EL (cell line): ENCODE results near the gene ZCCHC12.
"Not testable (repeated sequence)": the region's sequence is repeated elsewhere in the genome, so short reads cannot be mapped to it uniquely, and the experiment has no call there.

Experiments
- DNase-seq: peaks from one replicate; pipeline ENCODE4 v3.0.0-alpha.2; 2016

Gene ZCCHC12

DNA sequence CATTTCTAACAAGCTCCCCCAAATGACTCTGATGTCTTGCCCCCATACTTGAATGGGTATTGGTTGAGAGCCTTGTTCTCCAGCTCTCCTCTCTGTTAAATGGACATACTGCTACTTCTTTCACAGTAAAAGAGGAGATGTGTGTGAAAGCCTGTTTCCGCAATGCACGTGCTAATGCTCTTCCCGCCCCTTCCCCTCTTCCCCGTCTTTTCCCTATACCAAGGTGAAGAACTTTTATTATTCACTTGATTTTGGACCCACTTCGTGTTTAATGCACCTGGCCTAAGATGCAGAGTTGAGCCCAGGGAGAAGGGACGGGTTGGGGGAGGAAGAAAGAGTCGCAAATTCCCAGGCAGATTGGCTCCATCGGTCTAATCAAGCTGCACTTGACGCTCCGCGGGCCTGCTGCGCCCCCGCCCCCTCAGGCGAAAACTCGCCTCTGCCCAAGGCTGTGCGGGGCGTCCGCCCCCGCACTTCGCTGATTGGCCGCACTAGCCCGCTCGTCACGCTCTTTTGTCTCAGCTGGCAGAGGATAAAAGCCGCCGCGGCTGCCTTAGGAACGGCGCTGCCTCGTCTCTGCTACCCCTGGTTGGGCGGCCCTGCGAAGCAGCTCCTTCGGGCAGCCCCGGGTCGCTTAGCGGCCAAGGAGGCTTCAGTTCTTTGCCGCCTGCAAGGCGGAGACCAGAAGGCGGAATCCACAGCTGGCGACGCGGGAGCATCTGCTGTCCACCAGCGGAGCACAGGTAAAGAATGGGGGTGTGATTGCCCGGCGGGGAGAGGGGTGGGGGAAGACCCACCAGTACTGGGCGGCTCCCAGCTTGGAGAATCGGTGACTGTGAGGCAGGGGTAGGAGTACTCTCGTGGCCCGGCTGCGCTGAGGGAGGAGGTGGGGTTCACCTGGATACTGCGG, at the start of gene ZCCHC12:
TSS of gene ZCCHC12 (plus strand) at position 562 of the 910 bp plus-strand sequence. CDS start 1,421 bp downstream, outside the sequence.
- peak; percentile 59 for DNase-seq

DNA sequence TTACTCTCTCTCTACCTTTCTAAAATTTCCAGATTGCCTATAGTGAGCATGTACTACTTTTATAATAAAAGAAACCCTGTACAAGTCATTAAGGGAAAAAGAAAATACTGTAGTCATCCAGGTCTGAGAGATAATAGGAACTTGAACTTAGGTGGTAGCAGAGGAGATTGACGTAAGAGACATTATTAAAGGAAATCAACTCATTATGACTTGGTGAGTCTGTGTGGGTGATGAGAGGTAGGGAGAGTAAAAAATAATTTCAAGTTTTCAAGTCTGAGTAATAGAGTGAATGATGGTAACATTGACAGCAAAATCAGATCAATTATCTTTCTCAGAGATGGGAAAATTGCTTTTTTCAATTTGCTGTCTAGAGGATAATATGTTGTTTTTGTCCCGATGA, 44.0 kb upstream of the ZCCHC12 start:
- no peak for DNase-seq

DNA sequence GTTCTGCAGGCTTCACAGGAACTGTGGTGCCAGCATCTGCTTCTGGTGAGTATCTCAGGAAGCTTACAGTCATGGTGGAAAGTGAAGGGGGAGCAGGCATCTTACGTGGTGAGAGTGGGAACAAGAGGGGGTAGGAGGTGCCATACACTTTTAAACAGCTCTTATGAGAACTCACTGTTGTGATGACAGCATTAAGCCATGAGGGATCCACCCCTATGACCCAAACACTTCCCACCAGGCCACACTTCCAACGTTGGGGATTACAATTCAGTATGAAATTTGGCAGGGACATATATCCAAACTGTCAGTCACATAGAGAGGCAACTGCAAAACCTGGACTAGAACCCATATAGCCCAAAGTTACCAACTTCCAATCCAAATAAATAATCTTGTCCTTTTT, 43.1 kb upstream of the ZCCHC12 start:
- no peak for DNase-seq

DNA sequence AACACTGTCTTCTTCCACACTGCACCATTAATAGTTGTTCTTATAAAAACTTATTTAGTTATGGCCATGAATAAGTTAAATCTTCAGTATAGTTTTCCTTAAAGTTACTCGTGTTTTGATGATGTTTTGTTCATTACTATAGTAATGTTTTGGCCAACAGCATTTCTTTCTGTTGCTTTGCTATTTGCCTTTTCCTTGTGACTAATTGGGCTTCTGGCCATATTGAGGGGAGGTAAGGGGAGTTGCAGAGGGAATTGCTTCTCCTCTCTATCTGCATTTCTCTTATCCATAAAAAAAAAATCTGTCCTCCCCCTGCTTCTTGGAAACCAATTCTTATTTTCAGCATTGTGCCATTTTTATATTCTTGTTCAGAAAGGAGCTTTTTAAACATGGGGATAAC, 42.7 kb upstream of the ZCCHC12 start:
- DNase-seq, result no peak

DNA sequence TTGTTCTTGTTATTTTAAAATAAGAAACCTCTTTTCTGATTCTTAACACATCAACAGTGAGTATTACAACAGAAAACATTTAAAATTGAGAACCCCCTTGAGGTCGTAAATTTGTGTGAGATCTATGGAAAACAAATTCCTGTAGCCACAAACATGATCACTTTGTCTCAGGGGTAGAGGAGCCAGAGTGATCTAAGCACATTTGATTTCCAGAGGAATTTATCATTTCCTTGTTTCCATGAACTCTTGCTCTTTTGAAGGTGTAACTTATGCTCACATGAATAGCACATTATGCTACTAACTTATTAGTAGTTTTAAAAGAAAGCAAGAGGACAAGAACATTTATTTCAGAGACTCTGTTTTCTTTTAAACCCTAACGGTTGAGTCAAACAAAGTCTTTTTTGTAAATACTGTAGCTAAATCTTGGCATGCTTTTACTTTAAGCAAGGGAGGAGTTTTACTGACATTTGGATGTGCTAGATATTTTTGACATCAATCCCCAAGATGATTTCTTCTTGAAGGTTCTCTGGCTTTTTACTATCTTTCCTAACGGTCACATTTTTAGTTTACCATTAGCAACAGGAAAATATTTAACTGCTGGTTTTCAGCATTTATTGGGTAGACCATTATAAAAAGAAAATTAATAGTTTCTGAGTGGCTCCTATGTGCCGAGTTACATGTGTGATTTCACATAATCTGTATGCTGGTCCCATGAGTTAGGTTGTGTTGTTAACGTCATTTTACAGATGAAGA, 27.9 kb upstream of the ZCCHC12 start:
- no peak for DNase-seq

DNA sequence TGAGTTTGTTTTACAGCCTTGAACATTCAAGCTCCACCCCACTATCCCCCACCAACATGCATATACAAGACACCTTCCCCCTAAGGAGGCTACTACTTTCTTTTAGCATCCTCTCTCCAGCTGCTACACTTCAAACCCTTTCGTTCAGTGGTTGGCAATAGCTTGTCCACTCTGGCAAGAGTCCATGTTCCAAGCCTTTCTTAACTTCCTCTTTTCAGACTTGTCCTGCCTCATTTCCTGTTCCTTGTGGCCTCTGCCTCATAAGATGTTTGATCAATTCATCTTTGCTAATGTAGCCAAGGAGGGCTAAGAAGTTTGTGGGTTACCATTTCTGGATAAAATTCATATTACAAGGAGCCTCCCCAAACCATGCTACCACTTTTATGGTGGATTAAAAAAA, 20.8 kb upstream of the ZCCHC12 start:
- peak; percentile 22 for DNase-seq

DNA sequence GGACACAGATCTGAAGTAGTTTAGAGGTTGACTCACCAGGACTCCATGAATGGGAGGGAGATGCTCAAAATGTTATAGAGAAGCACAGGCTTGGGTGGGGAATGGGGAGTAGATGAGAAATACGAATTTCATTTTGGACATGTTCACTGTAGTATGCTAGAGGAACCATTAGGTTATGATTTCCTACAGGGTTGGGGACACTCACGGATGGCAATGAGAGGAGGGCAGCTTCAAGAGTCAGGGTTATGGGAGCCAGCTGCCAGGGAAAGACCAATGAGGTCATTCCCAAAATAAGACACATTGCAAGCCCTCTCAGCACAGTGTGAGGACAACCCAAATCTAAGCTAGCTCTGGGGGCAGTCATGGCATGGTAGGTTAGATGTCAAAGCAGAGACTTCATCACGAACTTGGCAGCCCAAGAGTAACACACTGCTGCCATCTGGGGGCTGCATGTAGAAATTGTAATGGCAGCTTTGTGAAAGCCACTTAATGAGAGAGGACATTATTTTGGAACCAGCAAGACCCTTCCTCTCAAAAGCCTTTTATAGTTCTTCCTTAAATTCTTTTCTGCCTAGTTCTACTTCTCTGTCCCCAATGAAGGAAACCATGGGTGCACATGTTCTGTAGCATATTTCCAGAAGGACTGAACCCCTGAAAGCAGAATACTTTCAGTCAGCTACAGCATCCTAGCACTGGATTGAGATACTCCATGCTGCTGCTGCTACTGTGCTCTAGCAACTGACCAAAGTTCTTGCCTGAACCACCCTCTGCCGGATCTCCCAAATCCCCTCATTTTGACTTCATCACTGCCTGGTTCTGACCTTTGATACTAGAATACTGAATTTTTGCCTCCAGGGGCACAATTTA, 16.2 kb upstream of the ZCCHC12 start:
- peak; percentile 54 for DNase-seq

DNA sequence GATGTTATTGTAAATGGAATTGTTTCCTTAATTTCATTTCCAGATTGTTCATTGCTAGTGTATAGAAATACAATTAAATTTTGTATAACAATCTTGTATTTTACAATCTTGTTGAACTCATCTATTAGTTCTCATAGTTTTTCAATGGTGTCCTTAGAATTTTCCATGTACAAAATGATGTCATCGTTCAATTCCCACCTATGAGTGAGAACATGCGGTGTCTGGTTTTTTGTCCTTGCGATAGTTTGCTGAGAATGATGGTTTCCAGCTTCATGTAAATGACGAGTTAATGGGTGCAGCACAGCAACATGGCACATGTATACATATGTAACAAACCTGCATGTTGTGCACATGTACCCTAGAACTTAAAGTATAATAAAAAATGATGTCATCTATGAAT, 6.4 kb upstream of the ZCCHC12 start:
- DNase-seq, result not testable (repeated sequence)

DNA sequence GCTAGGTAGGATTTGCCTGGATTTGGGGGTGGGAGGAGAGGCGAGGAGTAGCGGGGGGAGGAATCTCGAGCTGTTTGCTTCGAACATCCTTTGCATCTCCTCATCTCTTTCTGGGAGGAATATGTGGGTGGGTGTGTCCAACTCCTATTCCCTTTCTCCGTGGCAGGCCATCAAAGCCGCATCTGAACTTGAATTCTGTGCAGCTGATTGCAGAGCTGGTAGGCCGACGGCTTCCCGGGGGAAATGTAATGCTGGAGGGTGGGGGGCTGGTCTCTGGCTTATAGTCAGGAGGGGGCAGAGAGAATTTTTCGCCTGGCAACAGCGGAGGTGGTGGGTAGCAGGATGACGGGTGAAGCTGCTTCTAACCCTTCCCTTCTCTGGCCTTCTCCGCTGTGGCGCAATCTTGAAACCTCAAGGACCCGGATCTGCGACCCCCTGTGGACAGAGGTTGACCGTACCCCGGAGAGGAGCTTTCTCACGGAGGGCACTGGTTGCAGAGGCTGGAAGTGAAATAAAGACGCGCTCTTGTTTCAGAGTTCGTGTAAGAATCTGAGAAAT, 628 bp downstream of the ZCCHC12 start:
- no peak for DNase-seq

DNA sequence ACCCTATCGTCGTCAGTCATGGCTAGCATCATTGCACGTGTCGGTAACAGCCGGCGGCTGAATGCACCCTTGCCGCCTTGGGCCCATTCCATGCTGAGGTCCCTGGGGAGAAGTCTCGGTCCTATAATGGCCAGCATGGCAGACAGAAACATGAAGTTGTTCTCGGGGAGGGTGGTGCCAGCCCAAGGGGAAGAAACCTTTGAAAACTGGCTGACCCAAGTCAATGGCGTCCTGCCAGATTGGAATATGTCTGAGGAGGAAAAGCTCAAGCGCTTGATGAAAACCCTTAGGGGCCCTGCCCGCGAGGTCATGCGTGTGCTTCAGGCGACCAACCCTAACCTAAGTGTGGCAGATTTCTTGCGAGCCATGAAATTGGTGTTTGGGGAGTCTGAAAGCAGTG, 1.6 kb downstream of the ZCCHC12 start:
- no peak for DNase-seq

DNA sequence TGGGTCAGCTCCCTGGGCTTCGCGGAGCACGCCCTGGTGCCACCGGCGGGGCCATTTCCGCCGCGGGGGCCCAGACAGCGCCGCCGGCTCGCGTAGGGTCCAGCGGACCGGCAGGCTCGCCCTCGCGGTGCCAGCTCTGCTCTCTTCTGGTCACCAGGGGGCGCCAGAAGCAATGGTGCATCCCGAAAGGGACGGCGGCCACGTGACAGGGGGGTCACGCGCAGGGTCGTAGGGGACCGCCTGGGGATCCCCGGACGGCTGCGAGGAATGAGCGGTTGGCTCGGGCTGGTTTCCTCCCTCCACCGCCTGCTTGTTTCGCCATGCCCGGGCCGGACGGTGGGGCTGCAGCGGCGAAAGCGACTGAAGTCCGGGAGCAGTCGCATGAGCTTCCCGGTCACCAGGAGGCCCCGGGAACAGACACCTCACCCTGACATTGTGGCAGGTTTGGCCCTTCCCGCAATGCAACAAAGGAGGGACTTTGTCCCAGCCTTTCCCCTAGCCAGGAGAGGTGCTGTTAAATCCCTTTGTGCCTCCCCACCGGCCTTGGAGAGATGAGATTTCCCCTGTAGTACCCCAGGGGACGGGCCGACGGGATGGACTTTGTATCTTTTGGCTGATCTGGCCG, 15.8 kb downstream of the ZCCHC12 start:
- peak; percentile 51 for DNase-seq

DNA sequence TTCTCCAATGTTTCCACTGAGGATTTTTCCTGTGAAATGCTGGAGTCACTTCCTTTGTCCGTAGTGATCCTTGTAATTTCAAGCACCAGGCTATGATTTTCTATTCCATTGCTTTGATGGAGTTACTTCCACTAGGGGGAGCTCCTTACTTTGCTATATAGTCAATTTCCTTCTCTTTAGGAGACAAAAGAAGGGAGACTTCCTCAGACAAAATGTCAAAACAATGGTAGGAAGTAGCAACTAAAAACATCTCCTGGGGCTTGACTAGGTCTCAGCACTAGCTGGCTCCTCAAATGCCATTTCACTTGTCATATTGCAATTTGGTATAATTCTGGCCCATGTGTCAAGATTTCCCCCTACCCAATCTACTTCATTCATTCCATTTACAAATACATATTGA, 24.1 kb downstream of the ZCCHC12 start:
- DNase-seq, result peak; percentile 32

DNA sequence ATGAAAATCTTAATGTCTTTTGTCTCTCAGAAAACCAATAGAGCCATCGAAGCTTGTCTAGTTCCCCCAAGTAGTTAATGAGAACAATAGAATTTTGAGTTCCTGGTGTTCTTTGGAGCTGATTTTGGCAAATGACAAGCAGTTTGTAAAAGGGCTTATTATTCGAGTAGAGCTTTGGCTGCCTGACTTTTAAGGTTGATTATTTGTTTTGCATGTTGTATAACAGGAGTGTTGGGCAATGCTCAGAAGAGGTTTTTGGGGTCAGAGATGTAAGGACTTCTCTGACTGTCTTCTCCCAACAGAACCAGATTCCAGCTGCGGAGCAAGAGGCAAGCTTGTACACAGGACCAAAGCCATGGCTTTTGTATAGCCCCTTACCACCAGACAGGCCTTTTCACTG, 30.0 kb downstream of the ZCCHC12 start:
- DNase-seq, result no peak

DNA sequence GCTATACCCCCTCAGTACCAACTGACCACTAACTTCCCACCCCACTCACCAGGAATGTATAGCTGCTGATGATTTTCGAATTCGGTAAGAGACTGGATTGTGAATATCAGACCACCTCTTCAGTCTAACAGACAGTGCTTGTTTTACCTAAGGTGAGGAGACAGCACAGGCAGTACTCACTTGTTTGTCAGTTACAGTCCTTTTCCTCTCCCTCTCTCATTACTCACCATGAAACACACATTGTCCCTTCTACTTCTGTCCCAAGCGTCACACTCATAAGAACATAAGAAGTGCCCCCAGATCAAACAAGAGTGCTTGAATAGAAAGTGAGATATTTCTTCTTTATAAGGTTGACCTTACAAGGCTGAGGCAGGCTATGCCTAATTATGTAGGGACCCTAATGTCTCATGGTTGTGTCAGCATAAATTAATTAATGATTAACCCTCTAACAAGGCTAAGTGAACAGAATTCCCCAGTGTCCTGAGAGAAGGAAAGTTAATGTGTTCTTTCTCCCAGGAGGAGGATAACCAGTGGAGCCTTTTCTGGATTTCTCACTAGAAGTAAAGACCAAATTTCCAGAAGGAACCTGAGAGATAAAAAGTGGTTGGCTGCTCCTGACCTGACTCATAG, 32.2 kb downstream of the ZCCHC12 start:
- DNase-seq, result no peak

DNA sequence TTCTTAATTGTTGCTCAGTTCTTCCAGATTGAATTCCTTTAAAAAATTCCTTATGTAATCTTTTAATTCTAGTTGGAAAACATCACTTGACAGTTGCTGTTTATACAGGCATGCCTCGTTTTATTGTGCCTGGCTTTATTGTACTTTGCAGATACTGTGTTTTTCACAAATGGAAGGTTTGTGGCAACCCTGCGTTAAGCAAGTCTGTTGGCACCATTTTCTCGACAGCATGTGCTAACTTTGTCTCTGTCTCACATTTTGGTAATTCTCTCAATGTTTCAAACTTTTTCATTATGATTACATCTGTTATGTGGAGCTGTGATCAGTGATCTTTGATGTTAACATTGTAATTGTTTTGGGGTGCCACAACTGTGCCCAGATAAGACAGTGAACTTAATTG, 33.4 kb downstream of the ZCCHC12 start:
- DNase-seq, result no peak

DNA sequence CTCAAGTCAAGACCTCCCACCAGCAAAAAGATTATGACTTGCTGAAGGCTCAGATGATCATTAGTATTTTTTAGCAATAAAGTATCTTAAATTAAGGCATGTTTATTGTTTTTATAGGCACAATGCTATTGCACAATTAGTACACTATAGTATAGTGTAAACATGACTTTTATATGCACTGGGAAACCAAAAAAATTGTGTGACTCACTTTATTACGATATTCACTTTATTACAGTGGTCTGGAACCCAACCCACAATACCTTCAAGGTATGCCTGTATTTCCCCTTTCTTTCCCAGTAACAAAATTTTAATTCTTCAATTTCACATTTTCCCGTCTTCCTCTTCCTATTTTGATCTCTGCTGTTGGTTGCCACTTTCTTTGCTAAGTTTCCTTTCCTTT, 37.7 kb downstream of the ZCCHC12 start:
- DNase-seq, result no peak

DNA sequence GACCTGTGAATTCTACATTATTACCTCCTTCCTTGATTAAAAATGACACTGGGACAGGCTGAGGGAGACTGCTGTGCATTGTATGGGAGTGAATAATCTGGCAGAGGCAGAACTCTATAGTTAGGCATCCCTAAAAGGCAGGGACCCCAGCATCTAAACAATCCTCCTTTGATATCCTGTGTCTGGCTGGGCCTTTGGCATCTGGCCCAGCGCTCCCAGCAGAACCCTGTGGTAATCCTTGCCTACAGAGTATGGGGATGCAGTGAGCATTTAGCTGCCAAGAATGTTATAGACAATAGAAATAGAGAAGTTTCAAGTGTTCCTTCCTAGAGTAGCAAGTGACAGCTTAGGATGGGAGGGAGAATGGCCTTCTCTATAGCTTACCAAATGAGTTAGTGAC, 38.5 kb downstream of the ZCCHC12 start:
- DNase-seq, result no peak

DNA sequence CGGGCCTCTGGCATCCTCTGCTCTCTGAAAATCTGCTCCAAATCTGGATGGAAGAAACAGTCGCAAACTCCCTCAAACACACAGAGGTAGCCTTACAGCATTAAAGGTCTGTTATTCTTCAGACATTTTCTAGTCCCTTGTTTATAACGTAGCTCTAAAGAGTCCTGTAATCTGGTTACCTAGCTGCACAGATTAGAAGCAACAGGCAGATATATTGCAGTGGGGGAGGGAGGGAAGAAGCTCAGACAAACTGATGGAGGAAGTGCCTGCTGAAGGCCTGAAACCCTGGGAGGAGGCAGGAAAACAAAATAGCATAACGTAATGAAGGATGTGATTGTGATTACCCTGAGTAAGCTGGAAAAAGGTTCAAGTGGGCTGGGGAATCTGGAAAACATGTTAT, 39.4 kb downstream of the ZCCHC12 start:
- no peak for DNase-seq

DNA sequence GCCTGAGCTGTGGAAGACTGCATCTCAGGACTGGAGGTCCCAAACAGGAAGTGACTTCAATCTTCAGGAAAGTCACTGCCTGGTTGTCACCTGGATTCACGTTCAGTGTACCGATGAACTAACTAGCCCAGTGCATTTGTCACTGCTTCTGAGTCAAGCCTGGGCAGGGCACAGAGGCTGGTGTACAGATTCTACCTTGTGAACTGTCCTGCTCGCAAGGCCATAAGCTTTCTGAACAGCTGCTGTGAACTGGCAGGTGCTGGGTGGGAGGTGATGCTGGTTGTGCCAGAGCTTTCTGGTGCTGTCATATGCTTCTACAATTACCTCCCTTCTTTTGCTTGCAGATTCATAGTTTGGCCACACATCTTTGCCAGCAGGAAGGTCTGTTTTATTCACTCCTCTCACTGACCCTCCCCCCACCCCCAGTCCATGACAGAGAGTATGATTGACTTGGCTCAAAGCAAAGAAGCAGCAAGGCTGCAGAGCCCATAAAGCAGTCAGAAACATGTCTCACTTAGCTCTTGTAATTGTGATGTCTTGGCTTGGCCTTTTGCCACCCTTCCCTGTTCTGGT, 40.5 kb downstream of the ZCCHC12 start:
- DNase-seq, result no peak

DNA sequence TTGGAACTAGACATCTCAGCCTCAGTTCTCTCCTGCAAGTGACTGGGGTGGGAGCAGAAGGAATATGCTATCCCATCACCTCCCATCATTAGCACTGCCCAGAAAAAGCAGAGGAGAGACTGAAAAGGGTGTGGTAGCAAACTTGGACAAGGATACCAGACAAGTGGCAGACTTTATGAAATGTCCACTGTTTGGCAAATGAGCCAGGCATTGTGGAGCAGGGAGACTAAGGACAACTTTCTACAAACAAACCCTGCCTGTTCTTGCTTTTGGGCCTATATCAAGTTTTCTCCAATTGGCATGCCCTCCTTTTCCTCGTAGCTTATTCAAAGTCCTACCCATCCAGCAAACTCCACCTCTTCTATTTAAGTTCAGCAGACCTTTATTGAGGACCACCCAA, 41.6 kb downstream of the ZCCHC12 start:
- DNase-seq, result no peak

DNA sequence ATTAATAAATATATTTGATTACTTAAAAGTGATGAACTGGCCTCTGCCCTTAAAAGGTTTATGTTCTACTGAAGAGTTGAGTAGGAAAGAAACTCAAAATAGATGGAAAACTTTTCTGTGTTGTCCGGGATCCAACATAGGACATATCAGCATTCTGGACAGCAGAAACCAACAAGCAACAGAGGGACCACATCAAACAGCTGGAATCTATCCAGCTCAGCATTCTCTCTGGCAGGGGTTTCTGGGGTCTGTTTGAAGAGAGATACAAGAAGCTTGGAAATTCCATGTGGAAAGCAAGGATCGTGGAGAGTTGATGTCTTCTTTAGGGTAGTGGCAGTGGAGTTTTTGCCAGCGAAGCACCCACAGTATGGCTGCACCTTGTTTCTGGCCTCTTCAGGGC, 43.6 kb downstream of the ZCCHC12 start:
- DNase-seq, result no peak
